Stimulated activated CD8-positive, alpha-beta memory T cell treated with anti-CD3 and anti-CD28 coated beads, Interleukin-4, amount 100 ng/mL, for 4 hours (primary cell): ENCODE results near the gene RBM6.
"Not testable (repeated sequence)": the region's sequence is repeated elsewhere in the genome, so short reads cannot be mapped to it uniquely, and the experiment has no call there.

ENCODE experiments used
- DNase-seq, 2 donors: peaks; one replicate each; pipeline ENCODE4 v3.0.0-alpha.2; 2020; ENCODE audit warnings: low read depth in 2 of 2, low spot score in 1 of 2

Gene RBM6

GRCh38 chr3:50084951-50085350, 145.0 kb downstream of the RBM6 start:
- not testable (repeated sequence) for DNase-seq

GRCh38 chr3:50088725-50089608, 149.0 kb downstream of the RBM6 start, which contains the start of gene RBM5:
Gene RBM5, plus strand, starts transcription at chr3:50088919. Its CDS starts 1,516 bp downstream, at chr3:50090435.
- peak; percentile 81 to 83 for DNase-seq

DNA sequence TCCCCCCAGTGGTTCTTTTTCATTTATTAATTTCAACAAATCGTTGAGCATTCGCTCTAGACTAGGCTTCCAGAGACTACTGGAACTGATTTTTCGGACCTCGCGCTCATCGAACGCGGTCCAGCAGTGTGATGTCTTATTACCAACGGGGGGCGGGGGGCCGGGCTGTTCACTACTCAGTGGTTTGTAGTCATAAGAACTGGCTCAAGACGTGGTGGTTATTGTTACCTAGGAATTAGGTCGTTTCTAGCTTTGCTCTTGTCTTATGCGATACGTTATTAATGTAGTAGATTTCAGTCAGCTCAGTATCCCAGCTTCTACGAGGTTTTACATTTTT, 149.6 kb downstream of the RBM6 start:
- no peak for DNase-seq

- no peak for DNase-seq
These were observed 151.0 kb downstream of the RBM6 start for GRCh38 chr3:50090984-50091383.

GRCh38 chr3:50095352-50095998, 155.5 kb downstream of the RBM6 start:
- DNase-seq: no peak

GRCh38 chr3:50100386-50100785, 160.4 kb downstream of the RBM6 start:
- no peak for DNase-seq

- DNase-seq: no peak
These were observed 161.3 kb downstream of the RBM6 start for GRCh38 chr3:50100956-50101845.

DNA sequence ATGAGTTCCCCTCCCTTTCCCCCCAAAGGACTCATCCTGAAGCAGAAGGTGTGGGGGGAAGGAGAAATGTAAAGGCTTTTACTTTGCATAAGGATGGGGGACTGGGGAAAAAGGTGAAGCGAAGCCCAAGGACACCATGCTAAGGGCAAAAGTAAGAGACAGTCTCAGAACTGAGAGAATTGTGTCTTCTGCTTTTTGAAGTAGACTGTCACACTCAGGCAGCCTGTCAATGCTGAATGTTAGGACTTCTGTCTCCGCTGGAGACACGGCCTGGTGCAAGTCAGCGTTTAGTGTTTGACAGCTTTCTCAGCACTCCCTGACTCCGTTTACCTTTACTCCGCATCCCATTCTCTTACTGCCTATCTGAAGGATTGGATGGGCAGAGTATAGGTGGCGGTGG, 162.6 kb downstream of the RBM6 start:
- no peak for DNase-seq

- DNase-seq: no peak
These were observed 171.8 kb downstream of the RBM6 start for GRCh38 chr3:50111757-50112156.

DNA sequence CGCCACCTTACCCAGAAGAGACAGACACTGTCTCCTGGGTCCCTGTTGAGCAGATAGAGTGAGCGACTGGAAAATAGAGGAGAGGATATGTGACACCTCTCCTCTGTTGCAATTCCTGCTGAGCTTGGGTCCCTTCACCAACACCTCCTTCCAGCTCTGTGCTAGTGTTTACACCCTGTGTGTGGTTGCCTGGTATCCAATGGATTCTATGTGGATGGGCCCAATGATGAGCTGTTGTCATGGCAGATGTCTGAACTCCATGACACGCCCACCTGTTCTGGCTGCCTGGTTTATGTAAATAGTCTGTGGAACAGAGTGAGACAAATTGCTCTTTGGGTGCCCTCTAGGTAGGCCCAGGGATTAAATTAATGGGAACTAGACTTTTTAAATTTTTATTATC, 172.5 kb downstream of the RBM6 start:
- DNase-seq: no peak

DNA sequence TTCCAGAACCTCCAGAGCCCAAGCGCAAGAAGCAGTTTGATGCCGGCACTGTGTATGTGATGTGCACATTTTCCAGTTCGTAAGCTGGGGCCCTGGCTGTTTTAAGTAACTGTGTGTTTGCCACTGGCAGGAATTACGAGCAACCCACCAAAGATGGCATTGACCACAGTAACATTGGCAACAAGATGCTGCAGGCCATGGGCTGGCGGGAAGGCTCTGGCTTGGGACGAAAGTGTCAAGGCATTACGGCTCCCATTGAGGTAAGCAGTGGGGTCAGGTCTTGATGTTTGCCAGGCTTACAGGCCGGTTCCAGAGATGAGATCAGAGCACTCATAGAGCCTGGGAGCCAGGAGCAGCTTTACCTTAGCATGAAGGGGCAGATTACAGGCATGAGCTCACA, 177.2 kb downstream of the RBM6 start:
- no peak for DNase-seq

DNA sequence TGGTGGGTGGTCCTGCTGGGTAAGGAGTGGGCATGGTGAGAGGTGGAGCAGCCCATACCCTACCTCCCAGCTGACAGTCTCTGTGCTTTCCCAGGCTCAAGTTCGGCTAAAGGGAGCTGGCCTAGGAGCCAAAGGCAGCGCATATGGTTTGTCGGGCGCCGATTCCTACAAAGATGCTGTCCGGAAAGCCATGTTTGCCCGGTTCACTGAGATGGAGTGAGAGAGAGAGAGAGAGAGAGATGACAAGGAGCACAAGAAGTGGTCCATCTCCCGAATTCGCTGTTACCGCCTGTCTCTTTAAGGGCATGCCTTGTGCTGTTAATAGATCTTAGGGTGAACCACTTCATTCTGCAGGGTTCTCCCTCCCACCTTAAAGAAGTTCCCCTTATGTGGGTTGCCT, 178.3 kb downstream of the RBM6 start:
- no peak for DNase-seq

- DNase-seq: no peak
These were observed 179.8 kb downstream of the RBM6 start for GRCh38 chr3:50119786-50120185.

- DNase-seq: no peak
These were observed 180.6 kb downstream of the RBM6 start for GRCh38 chr3:50120364-50121071.

GRCh38 chr3:50121072-50122032, 181.4 kb downstream of the RBM6 start:
- DNase-seq: peak; percentile 38 to 51

DNA sequence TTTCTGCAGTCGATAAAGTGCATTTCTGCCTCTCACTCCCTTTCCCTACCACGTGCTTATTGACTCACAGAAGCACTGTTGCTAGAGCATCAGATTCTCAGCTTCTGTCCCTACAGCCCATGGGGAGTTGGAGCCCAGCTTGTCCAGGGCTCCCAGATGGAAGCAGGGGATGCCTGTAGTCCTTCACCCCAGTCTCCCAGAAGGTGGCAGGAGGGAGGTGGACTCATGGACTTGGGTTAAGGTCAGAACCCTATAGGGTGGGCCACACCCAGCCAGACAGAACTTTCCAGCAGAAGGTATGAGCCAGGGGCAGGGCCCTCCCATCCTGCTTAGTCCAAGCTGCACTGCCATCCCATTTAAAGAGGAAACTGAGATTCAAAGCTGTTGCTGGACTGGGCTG, 182.1 kb downstream of the RBM6 start:
- no peak for DNase-seq

DNA sequence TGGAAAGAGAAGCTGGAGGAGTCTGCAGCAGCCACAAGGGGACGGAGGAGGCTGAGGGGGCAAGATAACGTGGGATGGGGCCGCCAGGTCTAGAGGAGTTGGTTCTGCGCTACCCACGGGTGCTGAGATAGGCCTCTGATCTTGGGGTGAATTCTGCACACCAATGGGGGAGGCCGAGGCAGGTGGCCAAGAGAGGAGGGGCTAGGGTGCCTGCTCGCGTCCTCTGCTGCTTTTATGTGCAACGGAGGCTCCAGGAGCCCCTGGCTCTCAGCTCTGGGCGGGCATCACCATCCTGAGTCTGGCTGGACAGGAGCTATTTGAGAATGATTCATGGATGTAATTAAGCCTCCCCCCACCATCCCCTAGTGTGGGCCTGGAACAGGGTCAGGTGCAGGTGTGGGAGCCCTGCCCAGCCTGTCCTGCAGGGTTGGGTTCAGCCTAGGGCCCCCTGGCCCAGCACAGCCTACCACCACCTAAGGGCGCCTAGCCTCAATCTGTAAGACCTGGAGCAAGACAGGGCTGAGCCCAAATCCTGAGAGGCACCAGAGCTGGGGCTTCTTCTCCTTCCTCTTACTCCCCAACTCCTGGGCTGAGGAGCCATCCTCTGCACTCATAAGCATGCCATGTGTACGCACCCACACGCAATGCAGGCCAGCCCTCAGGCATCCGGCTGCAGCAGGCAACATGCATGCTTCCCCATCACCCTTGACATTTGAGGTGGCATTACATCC, 182.9 kb downstream of the RBM6 start:
- DNase-seq: no peak

- no peak for DNase-seq
These were observed 183.6 kb downstream of the RBM6 start for GRCh38 chr3:50123394-50124051.
